Measurements from ENCODE around the gene GNA12. TPM values are rescaled to one million over a fixed set of nuclear protein-coding genes. Genes with fewer than 3 reads are reported as not detected.
A peak's percentile ranks its signal among the peaks of the same experiment; 100 is the strongest.

The GNA12 gene
- total RNA-seq, 2 experiments from 2014 or later: 19.5 to 22.6 TPM

GRCh38 chr7:2879354-2879753, 35.2 kb upstream of the GNA12 start:
- intact Hi-C loops (cut with DNase I, micrococcal nuclease): no loop called here
- H3K27me3 Mint-ChIP-seq: no peaks in the 10 kb centered on the region
- ATAC-seq (no peak), DNase-seq (no peak)
- no peaks in the 10 kb centered on the region for H3K36me3 Mint-ChIP-seq (ENCODE audit: low read depth)
- no peak overlapping the region for H3K27ac Mint-ChIP-seq
- peaks cover 21% of the 10 kb centered on the region for H3K4me1 Mint-ChIP-seq
- ChIA-PET CTCF (no interaction called here), POLR2A (no interaction called here)
- no peaks in the 10 kb centered on the region for H3K9me3 Mint-ChIP-seq (ENCODE audit: low read depth)
- H3K4me3 Mint-ChIP-seq: no peak overlapping the region

DNA sequence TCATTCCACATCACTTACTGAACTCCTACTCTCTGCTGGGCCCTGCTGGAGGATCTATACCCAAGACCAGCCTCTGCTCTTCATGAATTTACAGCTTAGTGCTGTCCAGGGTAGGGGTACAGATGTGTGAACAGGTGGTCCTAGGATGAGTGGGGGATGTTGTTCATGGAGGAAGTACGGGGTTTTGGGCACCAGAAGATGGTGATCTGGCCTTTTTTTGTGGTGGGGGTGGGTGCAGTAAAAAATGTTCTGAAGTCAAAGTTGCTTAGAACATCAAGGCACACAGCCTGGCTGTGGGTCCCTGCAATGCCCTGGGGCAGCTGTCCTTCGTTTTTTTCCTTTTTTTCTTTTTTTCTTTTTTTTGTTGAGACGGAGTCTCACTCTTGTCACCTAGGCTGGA, 34.2 kb upstream of the GNA12 start:
- Mint-ChIP-seq H3K9me3 (ENCODE audit: low read depth) (no peaks in the 10 kb centered on the region), H3K27me3 (no peaks in the 10 kb centered on the region), H3K27ac (no peak overlapping the region), H3K4me1 (peaks cover 30% of the 10 kb centered on the region), H3K4me3 (no peak overlapping the region), H3K36me3 (ENCODE audit: low read depth) (no peaks in the 10 kb centered on the region)
- DNase-seq (no peak), ATAC-seq (no peak)
- ChIA-PET CTCF (no interaction called here), POLR2A (interaction anchor here (0.6 kb wide), 1 partner anchor 509 kb away, joined by 8 read pairs; no protein-coding TSS in a partner anchor)
- intact Hi-C loops (cut with DNase I, micrococcal nuclease): no loop called here

DNA sequence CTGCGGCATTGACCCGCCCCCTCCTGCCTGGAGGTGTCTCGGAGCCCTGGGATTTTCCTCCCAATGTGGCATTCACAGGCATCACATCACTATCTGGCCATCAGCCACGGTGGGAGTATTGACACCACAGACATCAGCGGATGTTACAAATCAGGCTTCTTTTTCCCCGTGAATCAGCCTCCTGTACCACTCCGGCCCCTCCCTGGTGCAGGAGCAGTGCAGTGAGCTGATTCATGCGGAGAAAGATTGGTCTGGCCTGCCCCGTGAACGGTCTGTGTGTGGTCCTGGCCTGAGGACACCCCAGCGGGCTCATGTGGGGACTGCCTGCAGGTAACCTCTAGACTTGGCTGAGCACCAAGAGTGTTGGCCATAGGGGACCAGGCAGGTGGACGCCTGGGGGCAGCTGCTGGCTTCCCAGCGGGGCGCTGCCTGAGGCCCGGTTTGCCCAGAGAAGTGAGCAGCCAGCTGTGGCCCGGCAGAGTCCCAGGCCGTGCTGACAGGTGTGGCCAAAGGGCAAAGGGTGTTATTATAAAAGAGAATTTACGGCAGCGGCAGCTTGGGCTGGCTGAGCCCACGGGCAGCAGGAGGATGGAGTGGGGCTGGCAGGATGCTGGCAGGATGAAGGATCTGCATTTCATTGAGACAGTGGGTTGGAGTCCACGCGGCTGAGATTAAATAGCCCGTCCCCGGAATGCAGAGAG, 32.1 kb upstream of the GNA12 start:
- Mint-ChIP-seq H3K9me3 (ENCODE audit: low read depth) (no peaks in the 10 kb centered on the region), H3K4me3 (no peak overlapping the region), H3K36me3 (ENCODE audit: low read depth) (no peaks in the 10 kb centered on the region), H3K4me1 (peaks cover 47% of the 10 kb centered on the region), H3K27me3 (no peaks in the 10 kb centered on the region), H3K27ac (no peak overlapping the region)
- DNase-seq (no peak), ATAC-seq (no peak)
- intact Hi-C loops (cut with DNase I, micrococcal nuclease): no loop called here
- ChIA-PET POLR2A (no interaction called here), CTCF (no interaction called here)

DNA sequence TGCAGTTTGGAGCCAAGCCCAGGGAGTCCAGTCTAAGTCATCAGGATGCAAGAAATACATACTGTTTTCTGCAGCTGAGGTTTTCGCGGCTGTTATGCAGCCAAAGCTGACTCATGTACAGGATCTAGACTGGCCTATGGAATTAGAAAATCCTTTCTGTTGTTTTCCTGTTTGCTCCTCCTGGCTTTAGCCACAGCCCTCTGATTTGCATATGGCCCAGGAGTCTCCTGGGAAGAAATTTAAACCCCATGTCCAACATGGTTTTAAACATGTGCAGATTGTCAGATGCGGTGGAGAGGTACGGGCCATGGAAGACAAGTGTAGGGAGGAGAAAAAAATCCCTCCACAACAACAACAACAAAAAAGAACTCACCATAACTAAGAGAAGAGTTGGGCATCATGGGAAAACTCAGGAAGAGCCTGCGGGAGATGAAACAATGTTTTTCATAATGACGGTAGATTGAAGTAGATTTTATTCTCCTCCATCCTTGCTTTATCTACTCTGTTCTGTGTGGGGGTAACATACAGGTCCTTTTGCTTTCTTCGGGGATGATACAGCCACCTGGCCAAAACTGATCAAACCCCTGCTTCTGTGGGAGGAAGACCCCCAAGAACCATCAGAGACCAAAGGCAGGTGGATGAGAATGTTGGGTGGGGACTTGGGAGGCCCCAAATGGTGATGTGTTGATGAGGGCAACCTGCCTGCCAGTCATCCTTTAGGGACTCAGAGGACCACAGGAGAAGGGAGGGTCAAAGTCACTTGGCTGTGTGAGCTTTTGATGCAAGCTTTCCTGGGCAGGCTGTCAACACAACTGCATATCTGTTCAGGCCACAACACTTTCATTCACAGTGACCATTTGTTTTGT, 29.8 kb upstream of the GNA12 start:
- Mint-ChIP-seq H3K4me3 (no peak overlapping the region), H3K27me3 (no peaks in the 10 kb centered on the region), H3K9me3 (ENCODE audit: low read depth) (no peaks in the 10 kb centered on the region), H3K27ac (peak overlapping the region; percentile 94), H3K36me3 (ENCODE audit: low read depth) (no peaks in the 10 kb centered on the region), H3K4me1 (peaks cover 59% of the 10 kb centered on the region)
- no peak for ATAC-seq
- CTCF ChIA-PET: interaction anchor here (0.6 to 1.0 kb wide), 3 partner anchors 8 to 229 kb away, joined by 3 read pairs; no protein-coding TSS in a partner anchor
- intact Hi-C loops (cut with DNase I, micrococcal nuclease): loop anchor here in 1 of 2 experiments (5.0 kb wide), 1 partner anchor 428 kb away; the partner anchor contains the start of gene SDK1
- DNase-seq: peak; percentile 31
- POLR2A ChIA-PET: interaction anchor here (0.6 to 1.2 kb wide), 2 partner anchors 33 to 457 kb away, joined by 3 to 5 read pairs; no protein-coding TSS in a partner anchor

- no peak for DNase-seq
- Mint-ChIP-seq H3K36me3 (ENCODE audit: low read depth) (no peaks in the 10 kb centered on the region), H3K4me3 (no peak overlapping the region), H3K4me1 (peaks cover 53% of the 10 kb centered on the region), H3K27ac (no peak overlapping the region), H3K9me3 (ENCODE audit: low read depth) (no peaks in the 10 kb centered on the region), H3K27me3 (no peaks in the 10 kb centered on the region)
- CTCF ChIA-PET: no interaction called here
- POLR2A ChIA-PET: no interaction called here
- intact Hi-C loops (cut with DNase I, micrococcal nuclease): loop anchor here in 1 of 2 experiments (5.0 kb wide), 1 partner anchor 429 kb away; the partner anchor contains the start of gene SDK1
- no peak for ATAC-seq
Measured at GRCh38 chr7:2873146-2873545, 29.0 kb upstream of the GNA12 start.

DNA sequence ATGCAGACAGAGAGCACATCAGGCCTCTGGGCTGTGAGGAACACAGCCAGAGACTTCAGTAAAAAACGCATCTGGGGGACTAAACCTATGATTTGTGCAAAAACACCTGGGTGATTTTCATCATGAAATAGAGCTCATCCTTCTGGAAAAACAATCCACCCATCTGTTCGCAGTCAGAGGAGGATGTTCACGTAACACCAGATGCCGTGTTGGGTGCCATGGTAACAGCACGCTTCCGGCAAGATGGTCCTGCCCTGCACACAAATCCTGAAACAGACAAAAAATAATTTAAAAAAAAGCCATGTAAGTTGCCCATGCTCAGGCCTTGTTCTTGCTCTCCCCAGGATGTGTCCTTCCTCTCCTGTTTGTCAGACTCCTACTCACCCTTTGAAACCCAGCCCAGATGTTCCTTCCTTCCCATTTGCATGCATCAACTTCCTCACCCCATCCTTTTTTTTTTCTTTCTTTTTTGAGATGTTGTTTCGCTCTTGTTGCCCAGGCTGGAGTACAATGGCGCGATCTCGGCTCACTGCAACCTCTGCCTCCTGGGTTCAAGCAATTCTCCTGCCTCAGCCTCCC, 28.3 kb upstream of the GNA12 start:
- DNase-seq (no peak), ATAC-seq (no peak)
- peaks cover 52% of the 10 kb centered on the region for H3K4me1 Mint-ChIP-seq
- no peak overlapping the region for H3K4me3 Mint-ChIP-seq
- ChIA-PET POLR2A (no interaction called here), CTCF (interaction anchor here (1.1 kb wide), 1 partner anchor 163 kb away, joined by 3 read pairs; no protein-coding TSS in a partner anchor)
- no peaks in the 10 kb centered on the region for H3K9me3 Mint-ChIP-seq (ENCODE audit: low read depth)
- no peaks in the 10 kb centered on the region for H3K27me3 Mint-ChIP-seq
- H3K27ac Mint-ChIP-seq: no peak overlapping the region
- intact Hi-C loops (cut with DNase I, micrococcal nuclease): loop anchor here in 1 of 2 experiments (5.0 kb wide), 1 partner anchor 430 kb away; the partner anchor contains the start of gene SDK1
- H3K36me3 Mint-ChIP-seq (ENCODE audit: low read depth): no peaks in the 10 kb centered on the region

DNA sequence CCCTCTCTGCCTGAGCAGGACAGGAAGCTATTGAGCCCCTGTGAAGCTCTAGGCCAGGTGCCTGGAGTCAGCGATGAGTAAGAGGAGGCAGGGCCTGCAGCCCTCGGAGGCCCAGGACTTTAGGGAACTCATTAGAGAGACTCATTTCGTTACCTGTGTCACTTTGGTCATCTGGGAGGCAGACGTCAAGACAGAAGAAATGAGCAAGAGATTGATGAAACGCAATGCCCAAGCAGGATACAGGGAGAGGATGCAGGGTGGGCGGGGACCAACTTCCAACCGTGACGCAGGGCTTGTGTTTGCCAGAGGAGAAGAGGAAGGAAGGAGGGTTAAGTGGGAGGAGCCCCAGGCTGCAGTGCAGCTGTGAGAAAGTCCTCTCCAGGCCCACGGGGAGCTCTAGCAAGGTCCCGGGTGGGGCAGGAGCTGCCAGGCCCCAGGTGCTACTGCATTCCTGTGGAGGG, 26.4 kb upstream of the GNA12 start:
- ATAC-seq (peak; percentile 91), DNase-seq (peak; percentile 80)
- no peaks in the 10 kb centered on the region for H3K36me3 Mint-ChIP-seq (ENCODE audit: low read depth)
- no peaks in the 10 kb centered on the region for H3K9me3 Mint-ChIP-seq (ENCODE audit: low read depth)
- POLR2A ChIA-PET: no interaction called here
- peaks cover 52% of the 10 kb centered on the region for H3K4me1 Mint-ChIP-seq
- no peaks in the 10 kb centered on the region for H3K27me3 Mint-ChIP-seq
- H3K27ac Mint-ChIP-seq: peak overlapping the region; percentile 96
- intact Hi-C loops (cut with DNase I, micrococcal nuclease): loop anchor here in 1 of 2 experiments (5.0 kb wide), 1 partner anchor 432 kb away; the partner anchor contains the start of gene SDK1
- CTCF ChIA-PET: interaction anchor here (0.5 to 0.6 kb wide), 5 partner anchors 13 to 432 kb away, joined by 3 read pairs; no protein-coding TSS in a partner anchor
- H3K4me3 Mint-ChIP-seq: peak overlapping the region; percentile 69

DNA sequence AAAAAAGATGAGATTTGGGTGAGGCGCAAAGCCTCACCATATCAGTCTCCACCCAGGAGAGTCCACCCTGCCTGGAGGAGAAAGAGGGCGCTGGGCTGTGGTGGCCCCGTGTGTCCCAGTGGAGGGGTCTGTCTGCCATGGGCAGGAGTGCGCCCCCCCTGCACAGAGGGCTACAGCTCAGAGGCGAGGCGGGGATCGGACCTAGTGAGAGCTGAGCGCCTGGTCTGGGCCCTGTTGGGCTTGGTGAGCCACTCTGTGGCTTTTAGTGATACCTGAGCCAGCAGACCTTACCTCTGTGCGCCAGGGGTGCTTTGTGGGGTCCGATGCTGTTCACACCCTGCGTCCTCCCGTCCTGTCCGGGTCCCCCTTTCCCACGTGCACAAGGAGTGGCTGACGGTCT, 25.9 kb upstream of the GNA12 start:
- POLR2A ChIA-PET: no interaction called here
- H3K27me3 Mint-ChIP-seq: no peaks in the 10 kb centered on the region
- H3K4me3 Mint-ChIP-seq: peak overlapping the region; percentile 69
- H3K4me1 Mint-ChIP-seq: peaks cover 52% of the 10 kb centered on the region
- ATAC-seq: peak; percentile 2
- intact Hi-C loops (cut with DNase I, micrococcal nuclease): loop anchor here (5.0 to 10.0 kb wide), 6 partner anchors 85 to 805 kb away; partner anchors contain the start of genes CARD11 (in 1 of the 2) and SDK1 (in 1 of the 2)
- CTCF ChIA-PET: interaction anchor here (0.5 to 0.6 kb wide), 4 partner anchors 14 to 367 kb away, joined by 3 read pairs; no protein-coding TSS in a partner anchor
- no peak for DNase-seq
- no peaks in the 10 kb centered on the region for H3K36me3 Mint-ChIP-seq (ENCODE audit: low read depth)
- H3K9me3 Mint-ChIP-seq (ENCODE audit: low read depth): no peaks in the 10 kb centered on the region
- peak overlapping the region; percentile 96 for H3K27ac Mint-ChIP-seq

DNA sequence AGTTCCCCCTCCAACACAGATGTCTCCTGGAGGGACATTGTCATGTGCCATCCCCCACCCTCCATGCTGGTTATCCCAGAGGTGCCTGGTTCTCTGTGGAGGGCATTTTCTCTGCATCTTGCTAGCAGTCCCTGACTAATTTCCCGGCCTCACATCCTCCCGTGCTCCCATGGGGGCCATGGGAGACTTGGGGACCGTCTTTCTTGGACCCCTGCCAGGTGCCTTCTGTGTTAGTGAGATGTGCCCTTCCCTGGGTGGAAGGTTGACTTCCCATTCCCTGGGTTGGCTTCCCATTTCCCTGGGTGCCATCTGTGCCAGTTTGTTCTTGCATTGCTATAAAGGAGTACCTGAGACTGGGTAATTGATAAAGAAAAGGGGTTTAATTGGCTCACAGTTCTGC, 22.5 kb upstream of the GNA12 start:
- intact Hi-C loops (cut with DNase I, micrococcal nuclease): loop anchor here (5.0 to 10.0 kb wide), 5 partner anchors 88 to 808 kb away; partner anchors contain the start of gene CARD11 (in 1 of the 2)
- peaks cover 56% of the 10 kb centered on the region for H3K4me1 Mint-ChIP-seq
- ChIA-PET CTCF (interaction anchor here (0.6 to 3.1 kb wide), 3 partner anchors 109 to 332 kb away, joined by 3 to 24 read pairs (median 3); no protein-coding TSS in a partner anchor), POLR2A (no interaction called here)
- no peaks in the 10 kb centered on the region for H3K9me3 Mint-ChIP-seq (ENCODE audit: low read depth)
- H3K4me3 Mint-ChIP-seq: no peak overlapping the region
- no peaks in the 10 kb centered on the region for H3K36me3 Mint-ChIP-seq (ENCODE audit: low read depth)
- H3K27me3 Mint-ChIP-seq: no peaks in the 10 kb centered on the region
- H3K27ac Mint-ChIP-seq: no peak overlapping the region
- ATAC-seq (no peak), DNase-seq (no peak)

DNA sequence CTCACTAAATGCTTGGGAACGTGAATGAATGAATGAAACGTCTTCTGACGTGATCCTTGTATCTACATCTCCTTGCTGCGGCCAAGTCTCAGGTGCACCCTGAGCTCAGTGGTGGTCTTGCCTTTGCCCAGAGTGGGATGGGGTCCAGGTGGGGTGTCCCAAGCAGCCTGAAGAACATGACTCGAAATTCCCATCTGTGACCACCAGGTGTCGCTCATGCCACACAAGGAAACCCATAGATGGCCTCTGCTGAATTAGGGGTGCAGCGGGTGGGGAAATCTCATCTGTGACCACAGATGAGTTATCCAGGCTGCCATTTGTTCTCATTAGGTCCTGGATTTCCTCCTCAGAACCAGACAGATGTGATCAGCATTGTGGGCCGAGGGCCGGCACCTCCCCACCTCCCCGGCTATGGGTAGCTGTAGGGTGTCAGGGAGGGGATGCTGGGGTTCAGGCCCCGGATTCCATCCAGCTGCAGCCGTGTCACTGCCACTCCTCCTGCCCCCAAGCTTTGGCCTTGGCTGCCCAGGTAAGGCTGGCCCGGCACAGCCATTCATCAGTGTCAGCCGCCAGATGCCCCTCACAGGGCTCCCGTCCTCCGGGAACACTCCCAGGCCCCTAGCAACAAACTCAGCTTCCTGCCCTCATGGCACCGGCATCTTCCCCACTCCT, 21.0 kb upstream of the GNA12 start:
- ChIA-PET CTCF (interaction anchor here (0.6 to 3.1 kb wide), 22 partner anchors 9 to 1912 kb away, joined by 3 to 24 read pairs (median 3); no protein-coding TSS in a partner anchor), POLR2A (no interaction called here)
- no peaks in the 10 kb centered on the region for H3K36me3 Mint-ChIP-seq (ENCODE audit: low read depth)
- no peaks in the 10 kb centered on the region for H3K27me3 Mint-ChIP-seq
- H3K27ac Mint-ChIP-seq: peak overlapping the region; percentile 87
- H3K9me3 Mint-ChIP-seq (ENCODE audit: low read depth): no peaks in the 10 kb centered on the region
- DNase-seq (peak; percentile 86), ATAC-seq (peak; percentile 25)
- H3K4me1 Mint-ChIP-seq: peaks cover 42% of the 10 kb centered on the region
- intact Hi-C loops (cut with DNase I, micrococcal nuclease): loop anchor here (1.0 to 10.0 kb wide), 12 partner anchors 70 to 1032 kb away; partner anchors contain the start of genes CARD11 (in 1 of the 2) and SDK1 (in 1 of the 2)
- no peak overlapping the region for H3K4me3 Mint-ChIP-seq

Measured in activated CD4-positive, alpha-beta T cell treated with anti-CD3 and anti-CD28 coated beads for 36 hours (primary cell).